SK-N-SH (cell line): ENCODE results near the gene PFKL. TPM values are rescaled to one million over a fixed set of nuclear protein-coding genes. Genes with fewer than 3 reads are reported as not detected.

ENCODE experiments used
- CTCF ChIA-PET: fragments of 300-600, 350-600 bp; formaldehyde crosslinking; extraction: SDS; loops from one replicate; lab custom pipeline; 2021; lab: Yijun Ruan, JAX
- POLR2A ChIA-PET: fragments of 350-600 bp; sonication (Branson Sonifier 250); formaldehyde crosslinking; extraction: SDS; loops from one replicate; lab custom pipeline; 2020; ENCODE audit warnings: antibody characterized with exemption, inconsistent platforms; lab: Yijun Ruan, JAX
- DNase-seq: peaks from one replicate; pipeline ENCODE4 v3.0.0; 2012
- H2AFZ ChIP-seq: fragments of 200-600 bp; sonication (generic); 2 replicates; pipeline ENCODE4 v1.8.1; 2016; ENCODE audit warnings: antibody characterized with exemption, mild to moderate bottlenecking, low read depth
- H3F3A ChIP-seq: fragments of 200-600 bp; sonication (generic); replicated peaks from 2 replicates; pipeline ENCODE3; 2016; ENCODE audit warnings: antibody characterized with exemption, mild to moderate bottlenecking; ENCODE audit not compliant: insufficient read depth
- H3K27ac ChIP-seq, 2 experiments: fragments of 200-500 bp in 1 of 2; fragments of 200-600 bp in 1 of 2; sonication (Bioruptor generic) in 1 of 2; sonication (generic), shearing (Covaris generic) in 1 of 2; 2 replicates each; pipeline versions ENCODE4 v1.5.1 to v1.6.1; 2014 to 2016; ENCODE audit warnings: low read depth in 2 of 2, inconsistent platforms in 1 of 2, low read length in 1 of 2, mild to moderate bottlenecking in 1 of 2, mixed read lengths in 1 of 2
- H3K27me3 ChIP-seq: fragments of 200-600 bp; sonication (generic), shearing (Covaris generic); 2 replicates; pipeline ENCODE4 v1.6.1; 2016; ENCODE audit warnings: mixed run types; ENCODE audit not compliant: insufficient read depth
- H3K36me3 ChIP-seq, 2 experiments: fragments of 200-500 bp in 1 of 2; fragments of 200-600 bp in 1 of 2; sonication (Bioruptor generic) in 1 of 2; sonication (generic) in 1 of 2; replicated peaks in 1 of 2; 2 replicates each; pipeline versions ENCODE3 to v1.5.1; 2014 to 2016; ENCODE audit warnings: low read length in 1 of 2, mild to moderate bottlenecking in 1 of 2; ENCODE audit not compliant: insufficient read depth in 2 of 2, control insufficient read depth in 1 of 2
- H3K4me1 ChIP-seq, 2 experiments: fragments of 200-500 bp in 1 of 2; fragments of 200-600 bp in 1 of 2; sonication (Bioruptor generic) in 1 of 2; sonication (generic), shearing (Covaris generic) in 1 of 2; 2 replicates each; pipeline versions ENCODE4 v1.5.1 to v1.6.1; 2014 to 2016; ENCODE audit warnings: low read depth in 1 of 2, low read length in 1 of 2, mixed run types in 1 of 2; ENCODE audit not compliant: insufficient read depth in 2 of 2, control insufficient read depth in 1 of 2
- H3K4me2 ChIP-seq: fragments of 200-600 bp; sonication (generic), shearing (Covaris generic); 2 replicates; pipeline ENCODE4 v1.6.1; 2017; ENCODE audit warnings: mixed run types
- H3K4me3 ChIP-seq, 2 experiments: fragments of 200-500 bp in 1 of 2; fragments of 200-600 bp in 1 of 2; sonication (Bioruptor generic) in 1 of 2; sonication (generic), shearing (Covaris generic) in 1 of 2; 2 replicates each; pipeline versions ENCODE4 v1.5.1 to v1.8.1; 2014 to 2016; ENCODE audit warnings: low read depth in 2 of 2, inconsistent platforms in 1 of 2, low read length in 1 of 2, mild to moderate bottlenecking in 1 of 2, mixed read lengths in 1 of 2, moderate library complexity in 1 of 2
- H3K79me2 ChIP-seq: fragments of 200-600 bp; sonication (generic); 2 replicates; pipeline ENCODE4 v1.8.1; 2017; ENCODE audit warnings: mild to moderate bottlenecking; ENCODE audit not compliant: insufficient read depth
- H3K9ac ChIP-seq: fragments of 200-600 bp; sonication (generic); 2 replicates; pipeline ENCODE4 v1.6.1; 2017; ENCODE audit warnings: mixed run types
- H3K9me2 ChIP-seq: fragments of 200-600 bp; sonication (generic); 2 replicates; pipeline ENCODE4 v1.6.1; 2017; ENCODE audit warnings: mixed run types
- H3K9me3 ChIP-seq: fragments of 200-600 bp; sonication (generic); 2 replicates; pipeline ENCODE4 v1.6.1; 2017; ENCODE audit warnings: mixed run types, mild to moderate bottlenecking, moderate library complexity
- H4K20me1 ChIP-seq: fragments of 200-600 bp; sonication (generic); 2 replicates; pipeline ENCODE4 v1.6.1; 2017; ENCODE audit warnings: mild to moderate bottlenecking, mixed run types; ENCODE audit not compliant: insufficient read depth
- EP300 ChIP-seq, 2 experiments: IDR thresholded peaks; 2 replicates each; pipeline versions ENCODE4 v1.4.0 to v1.6.1; 2012; ENCODE audit warnings: borderline replicate concordance in 1 of 2, low read depth in 1 of 2, low read length in 1 of 2
- FOSL2 ChIP-seq: IDR thresholded peaks from 2 replicates; pipeline ENCODE4 v1.4.0; 2012; ENCODE audit warnings: low read depth, mild to moderate bottlenecking, moderate library complexity, borderline replicate concordance
- GABPA ChIP-seq: IDR thresholded peaks from 2 replicates; pipeline ENCODE4 v1.4.0; 2012; ENCODE audit warnings: low read depth, mild to moderate bottlenecking
- JUND ChIP-seq: IDR thresholded peaks from 2 replicates; pipeline ENCODE4 v1.4.0; 2012
- MEF2A ChIP-seq: IDR thresholded peaks from 2 replicates; pipeline ENCODE4 v1.4.0; 2012; ENCODE audit warnings: low read depth, borderline replicate concordance
- MXI1 ChIP-seq: IDR thresholded peaks from 2 replicates; pipeline ENCODE4 v1.6.1; 2012; ENCODE audit warnings: mild to moderate bottlenecking, low read depth, low read length, improper control_type of control experiment
- RXRA ChIP-seq: IDR thresholded peaks from 2 replicates; pipeline ENCODE4 v1.4.0; 2012; ENCODE audit warnings: low read depth, mild to moderate bottlenecking, borderline replicate concordance
- TEAD4 ChIP-seq: IDR thresholded peaks from 2 replicates; pipeline ENCODE4 v1.4.0; 2012; ENCODE audit warnings: mild to moderate bottlenecking, borderline replicate concordance; ENCODE audit not compliant: insufficient read depth
- YY1 ChIP-seq: IDR thresholded peaks from 2 replicates; pipeline ENCODE4 v1.4.0; 2012; ENCODE audit warnings: low read depth, mild to moderate bottlenecking
- WGBS: methylation state at CpG from one replicate; pipeline ENCODE4 v1.1.6; 2017; ENCODE audit warnings: low lambda C conversion rate; 5-methylcytosine and 5-hydroxymethylcytosine counted together
- polyA plus RNA-seq, 3 experiments: library from polyadenylated mRNA; depleted of rRNA; stranded (reverse); fragments of >200 nt; gene quantifications; 2 replicates each; pipeline ENCODE4 v1.2.3, GENCODE V29; 2012
- TF ChIP-seq, protein P1 (sequence below): fragments of 150-350 bp; IDR thresholded peaks from 2 replicates; pipeline ENCODE4 v1.6.1; 2017; ENCODE audit warnings: antibody characterized with exemption, low read length, low read depth, borderline replicate concordance
- TF ChIP-seq, protein P2 (sequence below): fragments of 200-600 bp; sonication (generic); IDR thresholded peaks from 2 replicates; pipeline ENCODE4 v1.6.1; 2017; ENCODE audit warnings: antibody characterized with exemption, mild to moderate bottlenecking, moderate library complexity

PFKL gene
- polyA plus RNA-seq, 1 of the 3 experiments (the other 2 are of a cell fraction) = 118 TPM

GRCh38 chr21:44306936-44307704 lies 7.3 kb downstream of the PFKL start:
- Histone ChIP-seq H3K27ac (no peak overlapping the region), H3K9me2 (no peaks in the 10 kb centered on the region), H3K9ac (no peak overlapping the region), H3K36me3 (peaks cover 0 to 9% of the 10 kb centered on the region in 2 experiments), H3K27me3 (no peaks in the 10 kb centered on the region), H3K9me3 (no peaks in the 10 kb centered on the region), H4K20me1 (peaks cover 48% of the 10 kb centered on the region), H3K4me1 (peaks cover 0 to 7% of the 10 kb centered on the region in 2 experiments; a peak in 1 of 4 replicates), H3F3A (no peaks in the 10 kb centered on the region), H2AFZ (no peak overlapping the region), H3K4me3 (no peak overlapping the region), H3K79me2 (peaks cover 54% of the 10 kb centered on the region), H3K4me2 (no peak overlapping the region)
- CTCF ChIA-PET = interaction anchor here (1.0 kb wide), 1 partner anchor 10 kb away, joined by 5 read pairs; no protein-coding TSS in a partner anchor
- no peak for DNase-seq
- no peak for TF ChIP-seq TEAD4
- 94% methylated on average over 14 of the region's 21 CpGs for WGBS
- POLR2A ChIA-PET = no interaction called here

DNA sequence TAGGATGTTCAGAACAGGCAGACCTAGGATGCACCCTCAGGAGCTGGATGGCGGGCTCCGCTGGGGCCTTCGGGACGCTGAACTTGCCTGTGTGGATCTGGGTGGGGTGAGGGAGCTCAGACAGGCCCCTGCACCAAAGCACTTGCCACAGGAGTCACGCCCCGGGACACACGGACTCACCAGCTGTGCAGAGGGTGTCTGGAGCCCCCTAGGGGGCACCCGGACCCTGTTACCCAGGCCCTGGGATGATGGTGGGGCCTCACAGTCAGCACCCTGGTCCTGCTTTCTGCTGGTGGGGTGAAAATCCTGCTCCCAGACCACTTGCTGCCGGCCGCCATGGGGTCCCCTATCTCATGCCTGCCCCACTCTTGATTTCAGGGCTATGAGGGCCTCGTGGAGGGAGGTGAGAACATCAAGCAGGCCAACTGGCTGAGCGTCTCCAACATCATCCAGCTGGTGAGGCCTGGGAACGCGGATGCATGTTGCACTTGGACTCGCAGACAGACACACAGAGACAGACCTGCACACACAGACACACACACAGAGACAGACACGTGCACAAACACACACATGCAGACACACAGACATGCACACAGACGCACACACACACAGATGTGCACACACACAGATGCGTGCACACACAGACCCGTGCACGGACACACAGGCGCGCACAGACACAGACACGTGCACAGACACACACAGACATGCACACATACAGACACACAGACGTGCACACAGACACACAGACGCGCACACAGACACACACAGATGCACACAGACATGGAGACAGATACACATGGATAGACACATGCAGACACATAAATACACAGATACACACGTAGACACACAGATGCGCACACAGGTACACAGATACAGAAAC lies 11.0 kb downstream of the PFKL start:
- Histone ChIP-seq H3K36me3 (peaks cover 0 to 24% of the 10 kb centered on the region in 2 experiments), H3K4me2 (no peak overlapping the region), H3K4me1 (no peaks in the 10 kb centered on the region), H3K27ac (no peak overlapping the region)
- WGBS = 96% methylated on average over 20 of the region's 28 CpGs
- TF ChIP-seq FOSL2 (no peak), GABPA (no peak), YY1 (no peak), MEF2A (no peak), MXI1 (no peak), JUND (no peak), RXRA (no peak), TEAD4 (no peak), EP300 (IDR thresholded peaks at IDR 0.05; ENCODE audit: borderline replicate concordance in 1 of 2, low read depth in 1 of 2, low read length in 1 of 2) (no peak)
- TF ChIP-seq, protein P1, sequence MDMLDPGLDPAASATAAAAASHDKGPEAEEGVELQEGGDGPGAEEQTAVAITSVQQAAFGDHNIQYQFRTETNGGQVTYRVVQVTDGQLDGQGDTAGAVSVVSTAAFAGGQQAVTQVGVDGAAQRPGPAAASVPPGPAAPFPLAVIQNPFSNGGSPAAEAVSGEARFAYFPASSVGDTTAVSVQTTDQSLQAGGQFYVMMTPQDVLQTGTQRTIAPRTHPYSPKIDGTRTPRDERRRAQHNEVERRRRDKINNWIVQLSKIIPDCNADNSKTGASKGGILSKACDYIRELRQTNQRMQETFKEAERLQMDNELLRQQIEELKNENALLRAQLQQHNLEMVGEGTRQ = no peak
- TF ChIP-seq, protein P2, sequence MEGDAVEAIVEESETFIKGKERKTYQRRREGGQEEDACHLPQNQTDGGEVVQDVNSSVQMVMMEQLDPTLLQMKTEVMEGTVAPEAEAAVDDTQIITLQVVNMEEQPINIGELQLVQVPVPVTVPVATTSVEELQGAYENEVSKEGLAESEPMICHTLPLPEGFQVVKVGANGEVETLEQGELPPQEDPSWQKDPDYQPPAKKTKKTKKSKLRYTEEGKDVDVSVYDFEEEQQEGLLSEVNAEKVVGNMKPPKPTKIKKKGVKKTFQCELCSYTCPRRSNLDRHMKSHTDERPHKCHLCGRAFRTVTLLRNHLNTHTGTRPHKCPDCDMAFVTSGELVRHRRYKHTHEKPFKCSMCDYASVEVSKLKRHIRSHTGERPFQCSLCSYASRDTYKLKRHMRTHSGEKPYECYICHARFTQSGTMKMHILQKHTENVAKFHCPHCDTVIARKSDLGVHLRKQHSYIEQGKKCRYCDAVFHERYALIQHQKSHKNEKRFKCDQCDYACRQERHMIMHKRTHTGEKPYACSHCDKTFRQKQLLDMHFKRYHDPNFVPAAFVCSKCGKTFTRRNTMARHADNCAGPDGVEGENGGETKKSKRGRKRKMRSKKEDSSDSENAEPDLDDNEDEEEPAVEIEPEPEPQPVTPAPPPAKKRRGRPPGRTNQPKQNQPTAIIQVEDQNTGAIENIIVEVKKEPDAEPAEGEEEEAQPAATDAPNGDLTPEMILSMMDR = no peak
- TF ChIP-seq, all 33 proteins: peak for 0
- peaks cover 16% of the 10 kb centered on the region for H3K79me2 ChIP-seq
- H3K9me3 ChIP-seq = no peaks in the 10 kb centered on the region
- no peaks in the 10 kb centered on the region for H3K27me3 ChIP-seq
- POLR2A ChIA-PET = no interaction called here
- H4K20me1 ChIP-seq = peaks cover 15% of the 10 kb centered on the region; the same call in 1 of the 2 replicates
- no peak overlapping the region for H3K4me3 ChIP-seq
- H3K9me2 ChIP-seq = no peaks in the 10 kb centered on the region
- H3F3A ChIP-seq = no peaks in the 10 kb centered on the region
- H3K9ac ChIP-seq = no peak overlapping the region
- CTCF ChIA-PET = interaction anchor here (0.7 to 3.3 kb wide), 4 partner anchors 12 to 18 kb away, joined by 3 to 16 read pairs (median 4); no protein-coding TSS in a partner anchor
- no peak for DNase-seq
- no peak overlapping the region for H2AFZ ChIP-seq
